K562 (cell line): ENCODE measurements around the gene CREM. TPM values are rescaled to one million over a fixed set of nuclear protein-coding genes. Genes with fewer than 3 reads are reported as not detected.

ENCODE experiments used
- EGR1 ChIP-seq: fragments of 450-650 bp; conservative IDR thresholded peaks from 2 replicates; pipeline ENCODE4 v1.6.1; 2017; ENCODE audit warnings: mild to moderate bottlenecking
- EP300 ChIP-seq: IDR thresholded peaks from 2 replicates; pipeline ENCODE4 v1.6.1; 2012; ENCODE audit warnings: low read length, improper control_type of control experiment
- NBN ChIP-seq: fragments of 450-650 bp; IDR thresholded peaks from 2 replicates; pipeline ENCODE4 v1.6.1; 2016; ENCODE audit warnings: low read depth, mild to moderate bottlenecking
- SRSF1 ChIP-seq: fragments of 200-400 bp; formaldehyde crosslinking; IDR thresholded peaks from 2 replicates; pipeline ENCODE4 v1.6.1; 2017; ENCODE audit warnings: mild to moderate bottlenecking, low read depth, low read length, moderate library complexity
- TFAM ChIP-seq: fragments of 250-450 bp; sonication (Bioruptor Pico); conservative IDR thresholded peaks from 2 replicates; pipeline ENCODE4 v1.5.0; 2021; ENCODE audit warnings: mild to moderate bottlenecking, moderate library complexity
- polyA plus RNA-seq, 8 experiments: library from polyadenylated mRNA; depleted of rRNA in 4 of 8; stranded (reverse) in 5 of 8; unstranded in 3 of 8; fragments of >200 nt; fragmentation: Nextera tagmentation in 2 of 8; fragmentation: Illumina TruSeq in 1 of 8; extraction: Ambion mirVana in 2 of 8; extraction: Trizol in 1 of 8; gene quantifications; 2 replicates each; pipeline versions ENCODE4 v1.2.1 to v1.2.3, GENCODE V29; 2011 to 2014; ENCODE audit warnings: inconsistent platforms in 1 of 8, missing spikeins in 1 of 8
- total RNA-seq, 7 experiments: library from RNA; depleted of rRNA in 6 of 7; stranded (reverse); fragments of >200 nt in 6 of 7; fragmentation: Illumina TruSeq in 2 of 7; extraction: Trizol in 2 of 7; gene quantifications; 2 replicates each; pipeline versions ENCODE4 v1.2.1 to v1.2.3, GENCODE V29; 2011 to 2021; ENCODE audit warnings: low replicate concordance in 1 of 7
- TF ChIP-seq, protein P1 (sequence below): sonication (generic); formaldehyde crosslinking; IDR thresholded peaks from 2 replicates; pipeline ENCODE4 v1.8.0; 2023; ENCODE audit warnings: missing genetic modification reagents, mild to moderate bottlenecking, borderline replicate concordance
- TF ChIP-seq, protein P2 (sequence below): sonication (generic); formaldehyde crosslinking; IDR thresholded peaks from 2 replicates; pipeline ENCODE4 v1.5.0; 2020; ENCODE audit warnings: missing genetic modification reagents
- TF ChIP-seq, protein P3 (sequence below): fragments of 450-650 bp; IDR thresholded peaks from 2 replicates; pipeline ENCODE4 v1.6.1; 2018; ENCODE audit not compliant: partially characterized antibody
- TF ChIP-seq, protein P4 (sequence below): fragments of 250-450 bp; sonication (Bioruptor Pico); IDR thresholded peaks from 2 replicates; pipeline ENCODE4 v1.5.0; 2020; ENCODE audit warnings: mild to moderate bottlenecking, borderline replicate concordance
- TF ChIP-seq, protein P5 (sequence below): conservative IDR thresholded peaks from 2 replicates; pipeline ENCODE4 v1.6.1; 2011; ENCODE audit warnings: low read depth, mild to moderate bottlenecking, low read length; ENCODE audit not compliant: control insufficient read depth

The CREM gene
- total and polyA plus RNA-seq, 9 of the 15 experiments (the other 6 are each of a cell fraction or from before 2014, with no cell fraction given), result 39.1 to 70.2 (median 48.3) TPM

DNA sequence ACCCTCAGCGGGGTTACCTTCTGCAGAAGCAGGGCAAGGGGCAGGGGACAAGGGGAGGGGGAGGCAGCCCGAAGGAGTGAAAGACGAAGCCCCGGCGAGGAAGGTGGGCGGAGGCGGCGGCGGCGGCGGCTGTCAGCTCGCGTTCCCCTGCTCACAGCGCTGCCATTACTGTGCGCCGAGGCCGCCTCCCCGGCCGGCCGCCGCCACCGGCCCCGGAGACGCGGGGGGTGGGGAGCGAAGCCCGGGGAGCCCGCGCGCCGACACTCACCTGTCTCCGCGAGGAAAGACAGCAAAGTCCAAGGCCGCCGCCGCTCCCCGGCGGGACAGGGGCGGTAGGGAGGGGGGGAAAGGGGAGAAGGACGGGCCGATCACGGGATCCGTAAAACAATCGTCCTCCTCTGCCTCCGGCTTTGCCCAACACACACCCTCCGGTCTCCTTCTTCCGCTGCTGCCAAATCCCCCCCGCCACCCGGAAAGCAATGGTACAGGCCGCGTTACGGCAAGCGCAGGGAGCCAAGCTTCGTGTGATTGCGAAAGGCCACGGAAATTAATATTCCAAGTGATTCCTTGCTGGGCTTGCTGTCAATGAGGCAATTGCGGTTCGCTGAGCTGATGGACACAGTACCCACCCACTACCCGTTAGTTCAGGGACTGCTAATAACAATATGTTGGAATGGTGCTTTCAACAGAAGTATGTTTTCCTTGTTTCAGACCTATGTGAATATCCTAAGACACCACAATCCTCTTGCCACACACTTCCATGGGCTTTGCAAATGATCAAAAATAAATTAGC lies 36.3 kb upstream of the CREM start, which contains the start of gene CUL2 (continued):
- TF ChIP-seq, protein P1, sequence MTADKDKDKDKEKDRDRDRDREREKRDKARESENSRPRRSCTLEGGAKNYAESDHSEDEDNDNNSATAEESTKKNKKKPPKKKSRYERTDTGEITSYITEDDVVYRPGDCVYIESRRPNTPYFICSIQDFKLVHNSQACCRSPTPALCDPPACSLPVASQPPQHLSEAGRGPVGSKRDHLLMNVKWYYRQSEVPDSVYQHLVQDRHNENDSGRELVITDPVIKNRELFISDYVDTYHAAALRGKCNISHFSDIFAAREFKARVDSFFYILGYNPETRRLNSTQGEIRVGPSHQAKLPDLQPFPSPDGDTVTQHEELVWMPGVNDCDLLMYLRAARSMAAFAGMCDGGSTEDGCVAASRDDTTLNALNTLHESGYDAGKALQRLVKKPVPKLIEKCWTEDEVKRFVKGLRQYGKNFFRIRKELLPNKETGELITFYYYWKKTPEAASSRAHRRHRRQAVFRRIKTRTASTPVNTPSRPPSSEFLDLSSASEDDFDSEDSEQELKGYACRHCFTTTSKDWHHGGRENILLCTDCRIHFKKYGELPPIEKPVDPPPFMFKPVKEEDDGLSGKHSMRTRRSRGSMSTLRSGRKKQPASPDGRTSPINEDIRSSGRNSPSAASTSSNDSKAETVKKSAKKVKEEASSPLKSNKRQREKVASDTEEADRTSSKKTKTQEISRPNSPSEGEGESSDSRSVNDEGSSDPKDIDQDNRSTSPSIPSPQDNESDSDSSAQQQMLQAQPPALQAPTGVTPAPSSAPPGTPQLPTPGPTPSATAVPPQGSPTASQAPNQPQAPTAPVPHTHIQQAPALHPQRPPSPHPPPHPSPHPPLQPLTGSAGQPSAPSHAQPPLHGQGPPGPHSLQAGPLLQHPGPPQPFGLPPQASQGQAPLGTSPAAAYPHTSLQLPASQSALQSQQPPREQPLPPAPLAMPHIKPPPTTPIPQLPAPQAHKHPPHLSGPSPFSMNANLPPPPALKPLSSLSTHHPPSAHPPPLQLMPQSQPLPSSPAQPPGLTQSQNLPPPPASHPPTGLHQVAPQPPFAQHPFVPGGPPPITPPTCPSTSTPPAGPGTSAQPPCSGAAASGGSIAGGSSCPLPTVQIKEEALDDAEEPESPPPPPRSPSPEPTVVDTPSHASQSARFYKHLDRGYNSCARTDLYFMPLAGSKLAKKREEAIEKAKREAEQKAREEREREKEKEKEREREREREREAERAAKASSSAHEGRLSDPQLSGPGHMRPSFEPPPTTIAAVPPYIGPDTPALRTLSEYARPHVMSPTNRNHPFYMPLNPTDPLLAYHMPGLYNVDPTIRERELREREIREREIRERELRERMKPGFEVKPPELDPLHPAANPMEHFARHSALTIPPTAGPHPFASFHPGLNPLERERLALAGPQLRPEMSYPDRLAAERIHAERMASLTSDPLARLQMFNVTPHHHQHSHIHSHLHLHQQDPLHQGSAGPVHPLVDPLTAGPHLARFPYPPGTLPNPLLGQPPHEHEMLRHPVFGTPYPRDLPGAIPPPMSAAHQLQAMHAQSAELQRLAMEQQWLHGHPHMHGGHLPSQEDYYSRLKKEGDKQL, result no peak
- TF ChIP-seq EGR1, result peak; percentile 37; the same call in 1 of the 2 replicates
- peak; percentile 73; the same call in 1 of the 2 replicates for TF ChIP-seq NBN
- TF ChIP-seq EP300, result peak; percentile 30; the same call in 1 of the 2 replicates
- no peak for TF ChIP-seq SRSF1
- TF ChIP-seq, protein P2, sequence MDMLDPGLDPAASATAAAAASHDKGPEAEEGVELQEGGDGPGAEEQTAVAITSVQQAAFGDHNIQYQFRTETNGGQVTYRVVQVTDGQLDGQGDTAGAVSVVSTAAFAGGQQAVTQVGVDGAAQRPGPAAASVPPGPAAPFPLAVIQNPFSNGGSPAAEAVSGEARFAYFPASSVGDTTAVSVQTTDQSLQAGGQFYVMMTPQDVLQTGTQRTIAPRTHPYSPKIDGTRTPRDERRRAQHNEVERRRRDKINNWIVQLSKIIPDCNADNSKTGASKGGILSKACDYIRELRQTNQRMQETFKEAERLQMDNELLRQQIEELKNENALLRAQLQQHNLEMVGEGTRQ (CRISPR knock-in tag), result no peak
- TF ChIP-seq, protein P3, sequence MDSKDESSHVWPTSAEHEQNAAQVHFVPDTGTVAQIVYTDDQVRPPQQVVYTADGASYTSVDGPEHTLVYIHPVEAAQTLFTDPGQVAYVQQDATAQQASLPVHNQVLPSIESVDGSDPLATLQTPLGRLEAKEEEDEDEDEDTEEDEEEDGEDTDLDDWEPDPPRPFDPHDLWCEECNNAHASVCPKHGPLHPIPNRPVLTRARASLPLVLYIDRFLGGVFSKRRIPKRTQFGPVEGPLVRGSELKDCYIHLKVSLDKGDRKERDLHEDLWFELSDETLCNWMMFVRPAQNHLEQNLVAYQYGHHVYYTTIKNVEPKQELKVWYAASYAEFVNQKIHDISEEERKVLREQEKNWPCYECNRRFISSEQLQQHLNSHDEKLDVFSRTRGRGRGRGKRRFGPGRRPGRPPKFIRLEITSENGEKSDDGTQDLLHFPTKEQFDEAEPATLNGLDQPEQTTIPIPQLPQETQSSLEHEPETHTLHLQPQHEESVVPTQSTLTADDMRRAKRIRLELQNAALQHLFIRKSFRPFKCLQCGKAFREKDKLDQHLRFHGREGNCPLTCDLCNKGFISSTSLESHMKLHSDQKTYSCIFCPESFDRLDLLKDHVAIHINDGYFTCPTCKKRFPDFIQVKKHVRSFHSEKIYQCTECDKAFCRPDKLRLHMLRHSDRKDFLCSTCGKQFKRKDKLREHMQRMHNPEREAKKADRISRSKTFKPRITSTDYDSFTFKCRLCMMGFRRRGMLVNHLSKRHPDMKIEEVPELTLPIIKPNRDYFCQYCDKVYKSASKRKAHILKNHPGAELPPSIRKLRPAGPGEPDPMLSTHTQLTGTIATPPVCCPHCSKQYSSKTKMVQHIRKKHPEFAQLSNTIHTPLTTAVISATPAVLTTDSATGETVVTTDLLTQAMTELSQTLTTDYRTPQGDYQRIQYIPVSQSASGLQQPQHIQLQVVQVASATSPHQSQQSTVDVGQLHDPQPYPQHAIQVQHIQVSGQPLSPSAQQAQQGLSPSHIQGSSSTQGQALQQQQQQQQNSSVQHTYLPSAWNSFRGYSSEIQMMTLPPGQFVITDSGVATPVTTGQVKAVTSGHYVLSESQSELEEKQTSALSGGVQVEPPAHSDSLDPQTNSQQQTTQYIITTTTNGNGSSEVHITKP, result peak; percentile 99
- TF ChIP-seq, protein P4, sequence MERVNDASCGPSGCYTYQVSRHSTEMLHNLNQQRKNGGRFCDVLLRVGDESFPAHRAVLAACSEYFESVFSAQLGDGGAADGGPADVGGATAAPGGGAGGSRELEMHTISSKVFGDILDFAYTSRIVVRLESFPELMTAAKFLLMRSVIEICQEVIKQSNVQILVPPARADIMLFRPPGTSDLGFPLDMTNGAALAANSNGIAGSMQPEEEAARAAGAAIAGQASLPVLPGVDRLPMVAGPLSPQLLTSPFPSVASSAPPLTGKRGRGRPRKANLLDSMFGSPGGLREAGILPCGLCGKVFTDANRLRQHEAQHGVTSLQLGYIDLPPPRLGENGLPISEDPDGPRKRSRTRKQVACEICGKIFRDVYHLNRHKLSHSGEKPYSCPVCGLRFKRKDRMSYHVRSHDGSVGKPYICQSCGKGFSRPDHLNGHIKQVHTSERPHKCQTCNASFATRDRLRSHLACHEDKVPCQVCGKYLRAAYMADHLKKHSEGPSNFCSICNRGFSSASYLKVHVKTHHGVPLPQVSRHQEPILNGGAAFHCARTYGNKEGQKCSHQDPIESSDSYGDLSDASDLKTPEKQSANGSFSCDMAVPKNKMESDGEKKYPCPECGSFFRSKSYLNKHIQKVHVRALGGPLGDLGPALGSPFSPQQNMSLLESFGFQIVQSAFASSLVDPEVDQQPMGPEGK (CRISPR knock-in tag), result no peak
- TF ChIP-seq, protein P5, sequence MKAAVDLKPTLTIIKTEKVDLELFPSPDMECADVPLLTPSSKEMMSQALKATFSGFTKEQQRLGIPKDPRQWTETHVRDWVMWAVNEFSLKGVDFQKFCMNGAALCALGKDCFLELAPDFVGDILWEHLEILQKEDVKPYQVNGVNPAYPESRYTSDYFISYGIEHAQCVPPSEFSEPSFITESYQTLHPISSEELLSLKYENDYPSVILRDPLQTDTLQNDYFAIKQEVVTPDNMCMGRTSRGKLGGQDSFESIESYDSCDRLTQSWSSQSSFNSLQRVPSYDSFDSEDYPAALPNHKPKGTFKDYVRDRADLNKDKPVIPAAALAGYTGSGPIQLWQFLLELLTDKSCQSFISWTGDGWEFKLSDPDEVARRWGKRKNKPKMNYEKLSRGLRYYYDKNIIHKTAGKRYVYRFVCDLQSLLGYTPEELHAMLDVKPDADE, result peak; percentile 48; the same call in 1 of the 2 replicates
- no peak for TF ChIP-seq TFAM
